Liver (tissue), 3 donors: Measurements from ENCODE around the gene TAF15.

ENCODE experiments used
- MAX ChIP-seq: IDR thresholded peaks from 2 replicates; pipeline ENCODE4 v1.6.1; 2016; ENCODE audit warnings: antibody characterized with exemption
- RAD21 ChIP-seq, 2 donors: IDR thresholded peaks; 2 replicates each; pipeline ENCODE4 v1.6.1; 2016; ENCODE audit warnings: antibody characterized with exemption in 2 of 2, mild to moderate bottlenecking in 2 of 2
- TF ChIP-seq, protein P1 (sequence below): fragments of 150-350 bp; IDR thresholded peaks from 2 replicates; pipeline ENCODE4 v1.5.1; 2017; ENCODE audit warnings: improper control_type of control experiment, low read depth, low read length; ENCODE audit not compliant: missing input control
- donor health status: healthy.
- donor health status: healthy.

DNA sequence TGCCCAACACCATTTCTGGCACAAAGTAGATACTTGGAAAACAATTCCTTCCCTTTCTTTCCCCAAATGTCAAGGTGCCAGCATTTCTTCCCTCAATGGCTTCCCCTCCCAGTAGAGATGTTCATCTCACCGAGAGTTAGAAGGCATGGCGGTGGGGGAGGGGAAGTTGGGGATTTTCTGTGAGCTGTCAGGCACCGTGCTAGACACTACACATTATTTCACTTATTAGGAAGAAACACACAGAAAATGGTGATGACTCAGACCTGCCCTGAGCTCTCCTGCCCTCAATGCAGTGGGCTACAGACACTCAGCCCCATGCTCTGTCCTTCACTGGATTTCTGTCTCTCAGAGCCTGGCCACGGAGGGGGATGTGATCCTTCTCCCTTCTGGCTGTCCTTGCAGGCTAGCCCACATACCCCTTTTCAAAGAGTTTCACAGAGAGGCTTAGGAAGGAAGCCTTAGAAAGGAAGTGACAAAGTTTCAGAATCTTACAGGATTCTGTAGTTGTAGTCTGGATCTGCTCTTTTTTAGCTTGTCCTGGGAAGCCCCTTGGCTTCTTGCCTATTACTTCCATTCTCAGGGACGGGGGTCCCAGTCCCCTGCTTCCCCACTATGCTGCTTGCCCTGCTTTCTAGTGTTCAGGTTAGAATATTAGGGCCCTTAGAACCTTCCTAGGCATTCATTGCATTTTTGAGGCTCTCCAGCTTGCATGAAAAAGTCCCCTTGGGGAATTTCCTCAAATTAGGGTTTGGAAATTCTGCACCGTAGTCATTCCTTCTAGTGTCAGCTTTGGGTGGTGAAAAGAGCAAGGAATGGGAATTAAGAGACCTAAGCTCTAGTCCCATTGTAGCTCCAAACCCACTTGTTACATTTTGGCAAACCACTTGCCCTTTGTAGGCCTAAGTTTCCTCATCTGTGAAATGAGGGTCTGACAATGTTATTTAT lies 83.1 kb downstream of the TAF15 start:
- TF ChIP-seq, protein P1, sequence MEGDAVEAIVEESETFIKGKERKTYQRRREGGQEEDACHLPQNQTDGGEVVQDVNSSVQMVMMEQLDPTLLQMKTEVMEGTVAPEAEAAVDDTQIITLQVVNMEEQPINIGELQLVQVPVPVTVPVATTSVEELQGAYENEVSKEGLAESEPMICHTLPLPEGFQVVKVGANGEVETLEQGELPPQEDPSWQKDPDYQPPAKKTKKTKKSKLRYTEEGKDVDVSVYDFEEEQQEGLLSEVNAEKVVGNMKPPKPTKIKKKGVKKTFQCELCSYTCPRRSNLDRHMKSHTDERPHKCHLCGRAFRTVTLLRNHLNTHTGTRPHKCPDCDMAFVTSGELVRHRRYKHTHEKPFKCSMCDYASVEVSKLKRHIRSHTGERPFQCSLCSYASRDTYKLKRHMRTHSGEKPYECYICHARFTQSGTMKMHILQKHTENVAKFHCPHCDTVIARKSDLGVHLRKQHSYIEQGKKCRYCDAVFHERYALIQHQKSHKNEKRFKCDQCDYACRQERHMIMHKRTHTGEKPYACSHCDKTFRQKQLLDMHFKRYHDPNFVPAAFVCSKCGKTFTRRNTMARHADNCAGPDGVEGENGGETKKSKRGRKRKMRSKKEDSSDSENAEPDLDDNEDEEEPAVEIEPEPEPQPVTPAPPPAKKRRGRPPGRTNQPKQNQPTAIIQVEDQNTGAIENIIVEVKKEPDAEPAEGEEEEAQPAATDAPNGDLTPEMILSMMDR, result no peak
- TF ChIP-seq RAD21 (IDR thresholded peaks at IDR 0.05) (no peak), MAX (no peak)
